ENCODE data around the gene EMILIN1. TPM values are rescaled to one million over a fixed set of nuclear protein-coding genes. Genes with fewer than 3 reads are reported as not detected.

EMILIN1 gene
- total RNA-seq, 6 experiments from 2014 or later, result 7.2 to 26.1 (median 21.0) TPM

DNA sequence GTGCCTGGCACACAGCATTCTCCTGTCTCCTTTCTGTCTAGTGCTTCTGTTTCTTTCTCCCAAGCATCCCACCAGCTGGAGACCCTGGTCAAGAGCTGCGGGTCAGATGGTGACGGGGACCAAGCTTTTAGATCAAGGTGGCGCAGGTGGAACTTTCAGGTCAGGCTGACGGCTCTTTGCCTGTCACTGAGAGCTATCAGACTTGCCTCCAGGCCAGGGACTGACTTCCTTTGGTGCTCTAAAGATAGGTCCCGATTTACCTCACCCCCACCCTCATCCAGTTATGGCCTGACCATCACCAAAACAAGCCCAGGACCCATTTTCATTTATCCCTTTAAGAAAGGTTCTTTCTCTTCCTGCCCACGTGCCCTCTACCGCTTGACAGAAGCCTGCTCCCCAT lies 1.2 kb upstream of the EMILIN1 start:
- peaks cover 0 to 8% (median 4%) of the 10 kb centered on the region in 4 donors for H3K4me1 ChIP-seq
- H3K36me3 ChIP-seq, result no peaks in the 10 kb centered on the region
- DNase-seq (no peak), ATAC-seq (no peak)
- WGBS (ENCODE audit: insufficient coverage, low coverage, low lambda C conversion rate, missing lambda C conversion rate), result 76% methylated on average over 6 of the region's 7 CpGs
- TF ChIP-seq, protein P1, sequence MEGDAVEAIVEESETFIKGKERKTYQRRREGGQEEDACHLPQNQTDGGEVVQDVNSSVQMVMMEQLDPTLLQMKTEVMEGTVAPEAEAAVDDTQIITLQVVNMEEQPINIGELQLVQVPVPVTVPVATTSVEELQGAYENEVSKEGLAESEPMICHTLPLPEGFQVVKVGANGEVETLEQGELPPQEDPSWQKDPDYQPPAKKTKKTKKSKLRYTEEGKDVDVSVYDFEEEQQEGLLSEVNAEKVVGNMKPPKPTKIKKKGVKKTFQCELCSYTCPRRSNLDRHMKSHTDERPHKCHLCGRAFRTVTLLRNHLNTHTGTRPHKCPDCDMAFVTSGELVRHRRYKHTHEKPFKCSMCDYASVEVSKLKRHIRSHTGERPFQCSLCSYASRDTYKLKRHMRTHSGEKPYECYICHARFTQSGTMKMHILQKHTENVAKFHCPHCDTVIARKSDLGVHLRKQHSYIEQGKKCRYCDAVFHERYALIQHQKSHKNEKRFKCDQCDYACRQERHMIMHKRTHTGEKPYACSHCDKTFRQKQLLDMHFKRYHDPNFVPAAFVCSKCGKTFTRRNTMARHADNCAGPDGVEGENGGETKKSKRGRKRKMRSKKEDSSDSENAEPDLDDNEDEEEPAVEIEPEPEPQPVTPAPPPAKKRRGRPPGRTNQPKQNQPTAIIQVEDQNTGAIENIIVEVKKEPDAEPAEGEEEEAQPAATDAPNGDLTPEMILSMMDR (IDR thresholded peaks at IDR 0.05), result no peak
- TF ChIP-seq POLR2A (IDR thresholded peaks at IDR 0.05), result no peak
- no peaks in the 10 kb centered on the region for H3K9me3 ChIP-seq
- no peak overlapping the region for H3K4me3 ChIP-seq
- intact Hi-C loops (cut with DNase I), result loop anchor here in 1 of 2 donors (10.0 kb wide), 1 partner anchor 112 kb away; no protein-coding TSS in a partner anchor
- no peaks in the 10 kb centered on the region for H3K27me3 ChIP-seq
- H3K27ac ChIP-seq, result no peak overlapping the region

DNA sequence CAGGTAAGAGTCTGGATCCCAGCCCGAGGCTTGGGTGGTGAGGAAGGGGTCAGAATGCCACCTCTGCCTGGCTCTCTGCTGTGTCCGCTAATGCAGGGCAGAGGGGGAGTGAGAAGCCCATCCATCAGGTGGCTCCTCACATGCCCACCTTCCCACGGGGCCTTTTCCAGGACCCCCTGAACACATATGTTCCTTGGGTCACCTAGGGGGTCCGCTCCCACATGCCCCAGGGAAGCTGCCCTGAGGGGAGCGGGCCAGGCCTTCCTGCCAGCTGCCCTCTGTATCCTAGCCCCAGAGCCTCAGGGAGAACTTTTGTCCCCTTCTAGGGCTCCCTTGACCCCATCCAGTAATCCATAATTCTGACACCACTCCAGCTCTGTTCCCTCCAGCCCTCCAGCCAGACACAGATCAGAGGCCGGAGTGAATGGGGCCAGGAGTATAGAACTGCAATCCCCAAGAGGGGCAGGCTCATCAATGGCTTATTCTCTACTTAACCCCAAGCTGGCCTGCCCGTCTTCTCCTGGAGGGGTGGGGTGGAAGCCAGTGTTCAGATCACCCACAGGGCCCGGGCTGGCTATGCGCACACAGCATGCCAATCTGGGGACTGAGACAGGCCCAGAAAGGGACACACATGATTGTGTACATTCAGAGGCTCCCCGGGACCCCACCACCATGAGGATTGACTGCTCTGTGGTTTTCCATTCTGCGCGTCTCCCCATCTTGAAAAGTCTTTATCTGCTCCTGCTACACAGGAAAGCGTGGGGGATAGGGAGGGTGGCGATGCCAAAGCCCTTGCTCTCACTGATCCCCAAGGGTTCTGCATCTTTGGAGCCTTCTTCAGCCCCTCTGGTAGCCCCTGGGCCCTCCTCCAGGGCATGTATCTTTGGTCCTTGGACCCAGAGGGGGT lies 1.1 kb downstream of the EMILIN1 start:
- Histone ChIP-seq H3K36me3 (no peaks in the 10 kb centered on the region), H3K9me3 (no peaks in the 10 kb centered on the region), H3K4me3 (peak overlapping the region; percentile 21 to 39 (median 35)), H3K27ac (peak overlapping the region; percentile 50 to 55 (median 53)), H3K4me1 (peaks cover 0 to 9% (median 4%) of the 10 kb centered on the region in 4 donors), H3K27me3 (no peaks in the 10 kb centered on the region)
- intact Hi-C loops (cut with DNase I), result loop anchor here (10.0 kb wide), 2 partner anchors 55 to 115 kb away; no protein-coding TSS in a partner anchor
- DNase-seq (no peak), ATAC-seq (no peak)
- WGBS (ENCODE audit: insufficient coverage, low coverage, low lambda C conversion rate, missing lambda C conversion rate), result 33% methylated on average over 7 of the region's 14 CpGs
- TF ChIP-seq, protein P1 (IDR thresholded peaks at IDR 0.05), result no peak
- TF ChIP-seq POLR2A (IDR thresholded peaks at IDR 0.05), result no peak

DNA sequence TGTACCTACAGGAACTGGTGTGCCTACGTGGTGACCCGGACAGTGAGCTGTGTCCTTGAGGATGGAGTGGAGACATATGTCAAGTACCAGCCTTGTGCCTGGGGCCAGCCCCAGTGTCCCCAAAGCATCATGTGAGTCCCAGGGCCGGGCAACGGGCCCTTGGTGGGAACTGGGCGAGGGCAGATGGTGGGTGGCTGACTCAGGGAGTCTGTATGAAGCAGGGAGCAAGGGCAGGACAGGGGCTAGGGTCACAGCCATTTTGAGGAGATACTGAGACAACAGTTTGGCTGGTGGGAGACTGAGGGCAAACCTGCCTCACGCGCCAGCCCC lies 1.7 kb downstream of the EMILIN1 start:
- Histone ChIP-seq H3K27me3 (no peaks in the 10 kb centered on the region), H3K4me3 (peak overlapping the region; percentile 11 to 39 (median 21)), H3K9me3 (no peaks in the 10 kb centered on the region), H3K27ac (peak overlapping the region in 1 of 3 donors; percentile 55), H3K36me3 (no peaks in the 10 kb centered on the region), H3K4me1 (peaks cover 0 to 9% (median 5%) of the 10 kb centered on the region in 4 donors)
- no peak for ATAC-seq
- intact Hi-C loops (cut with DNase I), result loop anchor here in 1 of 2 donors (10.0 kb wide), 2 partner anchors 55 to 115 kb away; no protein-coding TSS in a partner anchor
- TF ChIP-seq, protein P1 (IDR thresholded peaks at IDR 0.05), result no peak
- no peak for TF ChIP-seq POLR2A (IDR thresholded peaks at IDR 0.05)
- no peak for DNase-seq
- 43% methylated on average over 3 of the region's 7 CpGs for WGBS (ENCODE audit: insufficient coverage, low coverage, low lambda C conversion rate, missing lambda C conversion rate)

DNA sequence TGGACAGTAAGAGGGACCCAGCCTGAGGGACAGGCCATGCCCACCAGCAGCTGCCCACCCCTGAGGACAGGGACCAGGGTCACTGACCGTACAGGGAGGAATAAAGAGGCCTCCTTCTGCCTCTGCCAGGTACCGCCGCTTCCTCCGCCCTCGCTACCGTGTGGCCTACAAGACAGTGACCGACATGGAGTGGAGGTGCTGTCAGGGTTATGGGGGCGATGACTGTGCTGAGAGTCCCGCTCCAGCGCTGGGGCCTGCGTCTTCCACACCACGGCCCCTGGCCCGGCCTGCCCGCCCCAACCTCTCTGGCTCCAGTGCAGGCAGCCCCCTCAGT lies 2.2 kb downstream of the EMILIN1 start:
- Histone ChIP-seq H3K27ac (peak overlapping the region in 1 of 3 donors; percentile 55), H3K36me3 (no peaks in the 10 kb centered on the region), H3K27me3 (no peaks in the 10 kb centered on the region), H3K4me3 (peak overlapping the region in 1 of 3 donors; percentile 21), H3K4me1 (peaks cover 0 to 14% (median 5%) of the 10 kb centered on the region in 4 donors), H3K9me3 (no peaks in the 10 kb centered on the region)
- 67% methylated on average over 7 of the region's 14 CpGs for WGBS (ENCODE audit: insufficient coverage, low coverage, low lambda C conversion rate, missing lambda C conversion rate)
- ATAC-seq (no peak), DNase-seq (no peak)
- TF ChIP-seq, protein P1 (IDR thresholded peaks at IDR 0.05), result no peak
- TF ChIP-seq POLR2A (IDR thresholded peaks at IDR 0.05), result no peak
- intact Hi-C loops (cut with DNase I), result loop anchor here in 1 of 2 donors (10.0 kb wide), 2 partner anchors 56 to 116 kb away; no protein-coding TSS in a partner anchor

All from right lobe of liver (tissue), 6 donors.